Muscle of leg (tissue), 11 donors: ENCODE measurements around the gene FAM131C. TPM values are rescaled to one million over a fixed set of nuclear protein-coding genes. Genes with fewer than 3 reads are reported as not detected.

Experiments used
- DNase-seq: peaks from one replicate; pipeline ENCODE4 v3.0.0; 2013
- H3K27ac ChIP-seq: one replicate; pipeline ENCODE4 v1.5.1; 2013; ENCODE audit warnings: mild to moderate bottlenecking, low read length, control low read depth
- H3K27me3 ChIP-seq: one replicate; pipeline ENCODE4 v1.6.1; 2013; ENCODE audit warnings: low read length; ENCODE audit not compliant: control insufficient read depth, insufficient read depth
- H3K36me3 ChIP-seq: one replicate; pipeline ENCODE4 v1.6.1; 2013; ENCODE audit warnings: low read length; ENCODE audit not compliant: control insufficient read depth, insufficient read depth
- H3K4me1 ChIP-seq: one replicate; pipeline ENCODE4 v1.6.1; 2013; ENCODE audit warnings: low read length; ENCODE audit not compliant: control insufficient read depth, insufficient read depth
- H3K4me3 ChIP-seq: one replicate; pipeline ENCODE4 v1.5.1; 2013; ENCODE audit warnings: low read length, control low read depth
- H3K9me3 ChIP-seq: replicated peaks from 2 replicates; pipeline ENCODE4 v1.6.1; 2013; ENCODE audit warnings: low read depth, low read length; ENCODE audit not compliant: control insufficient read depth
- WGBS: methylation state at CpG from one replicate; pipeline ENCODE4 v1.1.5; 2013; ENCODE audit warnings: missing lambda C conversion rate; ENCODE audit not compliant: insufficient coverage; 5-methylcytosine and 5-hydroxymethylcytosine counted together
- polyA plus RNA-seq, 8 donors: library from polyadenylated mRNA; unstranded; fragments of 120-200 nt; gene quantifications; one replicate each; pipeline versions ENCODE4 v1.2.1 to v1.2.3, GENCODE V29; 2013; ENCODE audit warnings: inconsistent platforms in 1 of 8, low replicate concordance in 1 of 8; ENCODE audit not compliant: insufficient read length in 8 of 8, insufficient read depth in 1 of 8
- total RNA-seq: library from RNA; stranded (reverse); fragments of 120-200 nt; gene quantifications from one replicate; pipeline ENCODE4 v1.2.4, GENCODE V29; 2013

FAM131C gene
- total and polyA plus RNA-seq, 9 donors, result 0.09 to 0.53 (median 0.12) TPM; not detected in 2

GRCh38 chr1:16116625-16117024, 43.2 kb upstream of the FAM131C start:
- Histone ChIP-seq H3K27me3 (no peaks in the 10 kb centered on the region), H3K4me1 (peaks cover 34% of the 10 kb centered on the region), H3K27ac (no peak overlapping the region), H3K9me3 (no peaks in the 10 kb centered on the region), H3K4me3 (no peak overlapping the region), H3K36me3 (no peaks in the 10 kb centered on the region)
- no peak for DNase-seq
- whole genome bisulfite sequencing, result 74% methylated on average over 7 of the region's 8 CpGs

- H3K4me1 ChIP-seq, result peaks cover 38% of the 10 kb centered on the region
- no peaks in the 10 kb centered on the region for H3K36me3 ChIP-seq
- H3K4me3 ChIP-seq, result no peak overlapping the region
- WGBS, result 48% methylated on average over 12 of the region's 16 CpGs
- DNase-seq, result no peak
- H3K9me3 ChIP-seq, result no peaks in the 10 kb centered on the region
- H3K27me3 ChIP-seq, result no peaks in the 10 kb centered on the region
- H3K27ac ChIP-seq, result no peak overlapping the region
These were observed 42.6 kb upstream of the FAM131C start for GRCh38 chr1:16116002-16116401.

GRCh38 chr1:16115468-16115983, 42.1 kb upstream of the FAM131C start:
- H3K27ac ChIP-seq, result no peak overlapping the region
- H3K36me3 ChIP-seq, result no peaks in the 10 kb centered on the region
- no peak for DNase-seq
- H3K27me3 ChIP-seq, result no peaks in the 10 kb centered on the region
- 75% methylated on average over 2 of the region's 6 CpGs for WGBS
- H3K4me1 ChIP-seq, result peaks cover 38% of the 10 kb centered on the region
- no peaks in the 10 kb centered on the region for H3K9me3 ChIP-seq
- H3K4me3 ChIP-seq, result no peak overlapping the region

GRCh38 chr1:16114527-16115467, 41.3 kb upstream of the FAM131C start:
- WGBS, result 71% methylated on average over 9 of the region's 23 CpGs

DNA sequence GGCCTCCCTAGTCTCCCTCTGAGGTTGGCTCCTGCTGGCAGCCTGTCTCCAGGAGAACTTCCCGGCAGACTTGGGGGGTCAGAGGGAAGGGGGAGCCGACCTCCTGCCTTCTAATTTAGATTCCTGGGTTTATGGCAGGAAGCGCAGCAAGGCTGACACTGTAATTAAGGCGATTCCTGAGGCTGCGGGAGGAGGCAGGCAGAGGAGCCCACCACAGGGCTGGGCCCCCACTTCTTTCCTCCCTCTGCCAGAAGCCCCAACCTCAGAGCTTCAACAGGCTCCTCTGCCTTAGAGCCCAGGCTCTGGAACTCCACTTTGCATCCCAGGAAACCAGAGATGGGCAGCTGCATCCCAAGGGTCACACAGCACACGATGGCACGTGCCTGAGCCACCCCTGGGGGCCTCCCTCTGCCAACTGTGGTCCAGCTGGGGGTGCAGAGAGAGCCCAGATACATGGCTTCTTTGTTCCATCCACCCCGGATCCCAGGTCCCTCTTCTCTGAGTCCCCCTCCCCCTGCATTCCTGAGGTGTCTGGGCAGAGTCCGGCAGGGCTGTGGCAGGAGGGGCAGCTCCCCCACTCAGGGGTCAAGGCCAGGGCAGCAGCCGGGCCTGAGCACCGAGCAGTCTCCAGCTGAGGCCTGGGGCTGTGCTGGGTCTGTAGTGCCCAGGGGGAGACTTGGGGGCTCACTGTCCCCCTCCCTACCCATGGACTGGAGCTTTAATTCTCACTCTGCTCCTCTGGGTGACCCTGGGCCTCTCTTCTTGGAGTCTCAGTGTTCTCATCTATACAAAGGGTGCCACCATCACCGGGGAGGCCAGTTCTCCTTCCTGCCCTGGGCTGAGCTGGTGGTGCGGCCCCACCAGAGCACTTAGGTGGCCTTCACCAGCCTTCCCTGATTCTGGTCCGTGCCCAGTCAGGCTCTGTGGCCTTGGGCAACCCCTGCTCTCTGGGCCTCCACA, 39.4 kb upstream of the FAM131C start:
- no peaks in the 10 kb centered on the region for H3K9me3 ChIP-seq
- H3K27ac ChIP-seq, result peak overlapping the region; percentile 3
- peaks cover 32% of the 10 kb centered on the region for H3K4me1 ChIP-seq
- H3K36me3 ChIP-seq, result no peaks in the 10 kb centered on the region
- DNase-seq, result no peak
- WGBS, result 33% methylated on average over 12 of the region's 14 CpGs
- no peak overlapping the region for H3K4me3 ChIP-seq
- H3K27me3 ChIP-seq, result no peaks in the 10 kb centered on the region

More at GRCh38 chr1:16114527-16115467, 41.3 kb upstream of the FAM131C start:
- Histone ChIP-seq H3K4me3 (no peak overlapping the region), H3K36me3 (no peaks in the 10 kb centered on the region), H3K4me1 (peaks cover 38% of the 10 kb centered on the region), H3K27ac (no peak overlapping the region), H3K27me3 (no peaks in the 10 kb centered on the region), H3K9me3 (no peaks in the 10 kb centered on the region)
- DNase-seq, result no peak

DNA sequence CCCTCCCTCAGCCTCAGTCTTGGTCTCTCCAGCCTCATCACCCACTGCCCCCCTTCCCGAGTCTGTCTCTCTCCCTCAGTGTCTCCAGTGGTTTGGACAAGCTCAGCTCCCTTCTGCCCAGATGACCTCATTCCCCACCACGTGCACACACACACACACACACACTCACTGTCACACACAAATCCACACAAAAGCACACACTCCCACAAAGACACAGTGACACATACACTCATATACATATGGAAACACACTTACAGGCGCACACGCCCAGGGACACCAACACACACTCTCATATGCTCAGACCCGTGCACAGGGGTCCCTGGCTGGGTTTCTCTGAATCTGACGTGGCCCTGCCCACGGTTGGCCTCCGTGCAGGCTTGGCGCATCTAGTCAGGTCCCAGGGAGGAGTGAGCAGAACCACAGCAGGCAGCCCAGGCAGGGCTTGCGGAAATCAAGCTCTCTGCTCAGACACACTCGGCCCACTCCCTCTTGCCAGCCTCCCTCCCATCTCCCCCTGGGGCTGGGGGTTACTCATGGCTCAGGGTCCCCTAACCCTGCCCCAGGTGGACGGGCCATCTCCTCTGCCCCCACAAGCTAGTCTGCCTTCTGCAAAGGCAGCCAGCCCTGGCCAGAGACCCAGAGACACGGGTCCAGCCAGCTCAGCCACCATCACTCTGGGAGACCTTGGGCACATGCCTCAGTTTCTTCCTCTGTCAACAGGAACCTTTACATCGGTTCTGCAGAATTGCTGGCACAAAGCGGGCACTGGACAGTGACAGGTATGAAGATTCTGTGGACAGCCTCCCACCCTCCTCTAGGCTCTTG, 38.5 kb upstream of the FAM131C start:
- 24% methylated on average over 9 of the region's 15 CpGs for WGBS
- peak; percentile 86 for DNase-seq
- no peaks in the 10 kb centered on the region for H3K36me3 ChIP-seq

GRCh38 chr1:16110884-16111283, 37.4 kb upstream of the FAM131C start:
- H3K9me3 ChIP-seq, result no peaks in the 10 kb centered on the region
- no peaks in the 10 kb centered on the region for H3K27me3 ChIP-seq
- peaks cover 32% of the 10 kb centered on the region for H3K4me1 ChIP-seq
- H3K36me3 ChIP-seq, result no peaks in the 10 kb centered on the region
- DNase-seq, result no peak
- no peak overlapping the region for H3K4me3 ChIP-seq
- no peak overlapping the region for H3K27ac ChIP-seq
- 75% methylated on average over 2 of the region's 7 CpGs for WGBS

More for the DNA sequence above, 38.5 kb upstream of the FAM131C start:
- H3K27ac ChIP-seq, result peak overlapping the region; percentile 51
- peaks cover 32% of the 10 kb centered on the region for H3K4me1 ChIP-seq
- no peak overlapping the region for H3K4me3 ChIP-seq
- H3K27me3 ChIP-seq, result no peaks in the 10 kb centered on the region
- no peaks in the 10 kb centered on the region for H3K9me3 ChIP-seq

- WGBS, result 79% methylated on average over 3 of the region's 6 CpGs
- Histone ChIP-seq H3K4me1 (peaks cover 32% of the 10 kb centered on the region), H3K4me3 (no peak overlapping the region), H3K27me3 (no peaks in the 10 kb centered on the region), H3K27ac (no peak overlapping the region), H3K9me3 (no peaks in the 10 kb centered on the region), H3K36me3 (no peaks in the 10 kb centered on the region)
- DNase-seq, result no peak
These were observed 37.0 kb upstream of the FAM131C start for GRCh38 chr1:16110456-16110855.

DNA sequence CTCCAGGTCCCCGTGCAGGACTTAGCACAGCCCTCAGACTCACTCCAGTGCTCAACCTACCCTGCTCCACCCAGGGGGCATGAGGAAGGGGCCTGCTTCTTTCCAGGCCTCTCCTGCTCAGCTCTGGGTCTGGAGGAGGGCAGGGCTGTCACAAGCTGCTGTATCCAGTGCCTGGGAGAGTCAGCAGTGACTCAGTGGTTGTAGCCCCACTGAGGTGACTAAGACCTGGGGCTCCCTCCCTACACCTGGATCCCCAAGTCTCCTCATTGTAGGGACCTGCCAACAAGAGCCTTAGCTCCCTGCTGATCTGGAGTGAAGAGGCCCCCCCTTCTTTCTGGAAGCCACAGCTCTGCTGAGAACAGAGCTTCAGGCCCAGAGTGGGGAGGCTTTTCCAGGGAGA, 36.1 kb upstream of the FAM131C start:
- Histone ChIP-seq H3K27ac (no peak overlapping the region), H3K4me1 (peaks cover 24% of the 10 kb centered on the region), H3K36me3 (no peaks in the 10 kb centered on the region), H3K27me3 (no peaks in the 10 kb centered on the region), H3K4me3 (no peak overlapping the region), H3K9me3 (no peaks in the 10 kb centered on the region)
- DNase-seq, result no peak
- WGBS, result 20% methylated on average over 1 of the region's 1 CpG
